HS-27A (cell line): ENCODE data around the gene KBTBD3.
"Not testable (repeated sequence)": the region's sequence is repeated elsewhere in the genome, so short reads cannot be mapped to it uniquely, and the experiment has no call there.

Experiments used
- DNase-seq: peaks from one replicate; pipeline ENCODE4 v3.0.0-alpha.2; 2012; ENCODE audit warnings: low read depth, missing footprints

The KBTBD3 gene

GRCh38 chr11:106011481-106011880 lies 65.7 kb downstream of the KBTBD3 start:
- no peak for DNase-seq

DNA sequence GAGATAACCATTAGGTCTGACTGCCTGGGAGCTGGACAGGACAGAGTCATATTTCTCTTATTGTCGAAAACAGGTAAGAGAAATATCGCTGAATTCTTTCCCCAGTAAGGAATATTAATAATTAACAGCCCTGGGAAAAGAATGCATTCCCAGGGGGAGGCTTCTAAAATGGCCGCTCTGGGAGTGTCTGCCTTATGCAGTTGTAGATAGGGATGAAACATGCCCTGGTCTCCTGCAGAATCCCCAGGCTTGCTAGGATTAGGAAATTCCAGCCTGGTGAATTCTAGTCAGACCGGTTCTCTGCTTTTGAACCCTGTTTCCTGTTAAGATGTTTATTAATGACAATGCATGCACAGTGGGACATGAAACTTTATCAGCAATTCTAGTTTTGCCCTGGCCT lies 74.1 kb downstream of the KBTBD3 start:
- DNase-seq: not testable (repeated sequence)

DNA sequence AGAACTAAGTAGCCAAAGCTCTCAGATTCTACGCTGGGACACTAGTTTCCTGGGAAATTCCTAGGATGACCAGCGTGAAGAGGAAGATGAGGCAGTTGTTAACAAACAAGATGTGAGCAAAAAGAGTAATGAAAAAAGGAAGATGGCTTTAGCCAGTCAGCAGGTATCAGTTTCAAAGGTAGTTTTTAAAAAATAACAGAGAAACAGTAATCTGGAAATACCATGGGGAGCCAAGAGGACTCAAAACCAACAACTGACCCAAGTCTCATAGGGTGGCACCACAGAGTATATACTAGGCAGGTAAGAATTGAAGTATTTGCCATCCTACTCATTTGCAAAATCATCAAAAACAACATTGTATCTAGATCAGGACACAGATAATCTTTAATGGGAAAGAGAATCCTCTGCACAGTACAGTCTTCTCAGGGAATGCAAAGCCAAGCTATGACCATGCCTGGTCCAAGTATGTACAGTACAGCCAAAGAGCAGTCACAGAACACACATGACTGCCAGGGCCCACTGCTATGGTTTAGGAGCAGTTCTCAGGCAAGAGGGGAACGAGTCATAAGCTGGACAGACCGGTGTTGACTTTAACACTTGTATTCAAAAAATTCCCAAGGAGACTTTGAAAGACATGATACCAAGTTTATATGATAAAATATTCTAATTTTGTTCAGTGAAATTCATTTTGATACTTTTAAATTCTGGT lies 75.7 kb downstream of the KBTBD3 start:
- DNase-seq: no peak
